Panc1 (cell line): ENCODE data around the gene HTT. TPM values are rescaled to one million over a fixed set of nuclear protein-coding genes. Genes with fewer than 3 reads are reported as not detected.

ENCODE experiments used
- ATAC-seq: fragments of 200-7000 bp; cut with Tn5 transposase; 2 replicates; pipeline ENCODE4 v1.9.1; 2020; ENCODE audit warnings: mild to moderate bottlenecking, moderate library complexity
- BruUV-seq: library from RNA; stranded (reverse); fragments of 400-500 nt; replicated peaks from 2 replicates; lab custom pipeline; 2021; lab: Mats Ljungman, UMichigan
- CTCF ChIA-PET: fragments of 300-600 bp; sonication (Branson Sonifier 250); formaldehyde crosslinking; loops from one replicate; lab custom pipeline; 2022; ENCODE audit warnings: antibody characterized with exemption; lab: Charles Lee
- POLR2A ChIA-PET: fragments of 300-600 bp; sonication (Branson Sonifier 250); formaldehyde crosslinking; loops from one replicate; lab custom pipeline; 2022; ENCODE audit warnings: antibody characterized with exemption; lab: Charles Lee
- DNase-seq: peaks from one replicate; pipeline ENCODE4 v3.0.0-alpha.2; 2010; ENCODE audit warnings: low read depth, low spot score
- H3K27ac ChIP-seq: 2 replicates; pipeline ENCODE4 v1.5.1; 2011; ENCODE audit warnings: mild to moderate bottlenecking, low read length, inconsistent platforms
- H3K27me3 ChIP-seq: fragments of 200-500 bp; sonication (Bioruptor generic); 2 replicates; pipeline ENCODE4 v1.6.0; 2014; ENCODE audit warnings: low read length, inconsistent platforms; ENCODE audit not compliant: control insufficient read depth, insufficient read depth
- H3K36me3 ChIP-seq: fragments of 200-500 bp; sonication (Bioruptor generic); 2 replicates; pipeline ENCODE4 v1.5.1; 2014; ENCODE audit warnings: inconsistent platforms, mild to moderate bottlenecking, low read length, moderate library complexity; ENCODE audit not compliant: control insufficient read depth, insufficient read depth
- H3K4me1 ChIP-seq: 2 replicates; pipeline ENCODE4 v1.5.1; 2011; ENCODE audit warnings: inconsistent platforms, mild to moderate bottlenecking, low read length, moderate library complexity; ENCODE audit not compliant: control insufficient read depth, insufficient read depth
- H3K4me3 ChIP-seq, 2 experiments: 2 replicates each; pipeline ENCODE4 v1.5.1; 2011 to 2012; ENCODE audit warnings: low read depth in 2 of 2, low read length in 2 of 2, mild to moderate bottlenecking in 2 of 2, inconsistent platforms in 1 of 2, moderate library complexity in 1 of 2
- H3K9me3 ChIP-seq: fragments of 200-500 bp; sonication (Bioruptor generic); 2 replicates; pipeline ENCODE4 v1.5.1; 2014; ENCODE audit warnings: low read depth, mild to moderate bottlenecking, inconsistent platforms, low read length, moderate library complexity; ENCODE audit not compliant: control insufficient read depth, insufficient read depth
- CTCF ChIP-seq: fragments of 450-650 bp; IDR thresholded peaks from 2 replicates; pipeline ENCODE4 v1.5.1; 2017; ENCODE audit warnings: mild to moderate bottlenecking
- POLR2AphosphoS5 ChIP-seq: IDR thresholded peaks from 2 replicates; pipeline ENCODE4 v1.6.1; 2012; ENCODE audit warnings: mild to moderate bottlenecking, low read depth, low read length, moderate library complexity
- REST ChIP-seq, 2 experiments: IDR thresholded peaks; 2 replicates each; pipeline ENCODE4 v1.6.1; 2011 to 2012; ENCODE audit warnings: low read depth in 2 of 2, control low read depth in 1 of 2, low read length in 1 of 2, mild to moderate bottlenecking in 1 of 2, moderate library complexity in 1 of 2; ENCODE audit not compliant: insufficient read depth in 1 of 2
- SIN3A ChIP-seq: IDR thresholded peaks from 2 replicates; pipeline ENCODE4 v1.6.1; 2012; ENCODE audit warnings: low read depth, mild to moderate bottlenecking, low read length, moderate library complexity, borderline replicate concordance; ENCODE audit not compliant: insufficient read depth
- TCF7L2 ChIP-seq: IDR thresholded peaks from 2 replicates; pipeline ENCODE4 v1.6.1; 2011; ENCODE audit warnings: mild to moderate bottlenecking, low read depth, low read length, inconsistent platforms
- in situ Hi-C: cut with HindIII; loops from 2 replicates; pipeline ENCODE4 v1.10.0; 2016; ENCODE audit warnings: low sequenced_read_pairs, low pct_unique_long_range_greater_than_20kb
- intact Hi-C: fragments of 100-400 bp; cut with micrococcal nuclease; formaldehyde crosslinking; loops from one replicate; pipeline ENCODE4 v1.10.0; 2022; ENCODE audit not compliant: unreplicated experiment
- total RNA-seq: library from RNA; stranded (reverse); gene quantifications from one replicate; pipeline ENCODE4 v1.2.1, GENCODE V29; 2021; ENCODE audit not compliant: unreplicated experiment

The HTT gene
- total RNA-seq, 1 experiment from 2014 or later: 24.7 TPM

GRCh38 chr4:3067473-3068001 lies 6.9 kb upstream of the HTT start:
- BruUV-seq: no TSS peak
- DNase-seq (no peak), ATAC-seq (no peak)
- Histone ChIP-seq H3K4me3 (no peak overlapping the region), H3K36me3 (no peaks in the 10 kb centered on the region), H3K27ac (no peak overlapping the region), H3K27me3 (no peaks in the 10 kb centered on the region), H3K4me1 (no peaks in the 10 kb centered on the region), H3K9me3 (no peaks in the 10 kb centered on the region)
- intact Hi-C loops (no loop called here), in situ Hi-C loops (no loop called here)
- ChIA-PET POLR2A (no interaction called here), CTCF (no interaction called here)
- TF ChIP-seq SIN3A (no peak), TCF7L2 (no peak), POLR2AphosphoS5 (no peak), REST (IDR thresholded peaks at IDR 0.05; ENCODE audit: insufficient read depth in 1 of 2, low read depth in 2 of 2, low read length in 1 of 2) (no peak), CTCF (no peak)

- POLR2A ChIA-PET: no interaction called here
- ATAC-seq: no peak
- no peak for TF ChIP-seq SIN3A
- no peak for TF ChIP-seq REST (IDR thresholded peaks at IDR 0.05; ENCODE audit: insufficient read depth in 1 of 2, low read depth in 2 of 2, low read length in 1 of 2)
- no peak for TF ChIP-seq CTCF
- TF ChIP-seq POLR2AphosphoS5: no peak
- TF ChIP-seq TCF7L2: no peak
Observed at GRCh38 chr4:3069661-3070199, 4.8 kb upstream of the HTT start.

More at GRCh38 chr4:3069661-3070199, 4.8 kb upstream of the HTT start:
- Histone ChIP-seq H3K4me1 (0 out of 2 replicates have a peak, but pooled peaks cover 3% of the 10 kb centered on the region), H3K4me3 (no peak overlapping the region), H3K27me3 (no peaks in the 10 kb centered on the region), H3K27ac (no peak overlapping the region), H3K9me3 (no peaks in the 10 kb centered on the region), H3K36me3 (no peaks in the 10 kb centered on the region)
- no TSS peak for BruUV-seq
- intact Hi-C loops (no loop called here), in situ Hi-C loops (no loop called here)
- CTCF ChIA-PET: no interaction called here
- DNase-seq: no peak
